ENCODE measurements around the gene GPR33. TPM values are rescaled to one million over a fixed set of nuclear protein-coding genes. Genes with fewer than 3 reads are reported as not detected.

GPR33 gene, protein sequence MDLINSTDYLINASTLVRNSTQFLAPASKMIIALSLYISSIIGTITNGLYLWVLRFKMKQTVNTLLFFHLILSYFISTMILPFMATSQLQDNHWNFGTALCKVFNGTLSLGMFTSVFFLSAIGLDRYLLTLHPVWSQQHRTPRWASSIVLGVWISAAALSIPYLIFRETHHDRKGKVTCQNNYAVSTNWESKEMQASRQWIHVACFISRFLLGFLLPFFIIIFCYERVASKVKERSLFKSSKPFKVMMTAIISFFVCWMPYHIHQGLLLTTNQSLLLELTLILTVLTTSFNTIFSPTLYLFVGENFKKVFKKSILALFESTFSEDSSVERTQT
- not detected for polyA plus RNA-seq

DNA sequence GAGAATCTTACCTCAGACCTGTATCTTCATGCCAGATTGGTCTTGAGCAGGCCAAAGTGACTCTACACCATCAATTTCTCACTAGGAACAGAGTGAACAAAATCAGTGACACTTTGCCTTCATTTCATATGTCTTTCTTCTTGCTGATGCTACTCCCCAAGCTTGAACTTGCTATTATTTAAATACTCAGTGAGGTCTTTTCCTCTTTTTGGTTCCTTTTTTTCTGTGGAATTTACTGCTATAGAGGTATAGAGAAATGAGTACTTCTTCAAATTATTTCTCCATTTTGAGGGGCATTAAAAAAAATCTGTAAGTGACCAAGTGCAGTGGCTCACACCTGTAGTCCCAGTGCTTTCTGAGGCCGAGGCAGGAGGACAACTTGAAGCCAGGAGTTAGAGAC, at the start of gene GPR33:
GPR33 (minus strand) TSS at position 154 of the 400 bp plus-strand sequence. CDS start 4,074 bp downstream, outside the sequence.
- H3K4me3 Mint-ChIP-seq: no peak within 1 kb of the TSS
- peaks cover 0 to 10% (median 9%) of the 10 kb centered on the region in 3 donors for H3K27me3 Mint-ChIP-seq (ENCODE audit: low read depth in 3 of 3)
- no peak within 1 kb of the TSS for H3K27ac Mint-ChIP-seq
- H3K36me3 Mint-ChIP-seq: no peaks in the 10 kb centered on the region
- peaks cover 0 to 2% (median 0%) of the 10 kb centered on the region in 6 donors for H3K9me3 Mint-ChIP-seq
- H3K4me1 Mint-ChIP-seq: no peaks in the 10 kb centered on the region
- DNase-seq: no peak

GRCh38 chr14:31536201-31536960, 48.5 kb upstream of the GPR33 start:
- DNase-seq: no peak
- Mint-ChIP-seq H3K36me3 (no peaks in the 10 kb centered on the region), H3K27ac (no peak overlapping the region), H3K4me3 (no peak overlapping the region), H3K9me3 (peaks cover 0 to 1% (median 0%) of the 10 kb centered on the region in 6 donors), H3K4me1 (no peaks in the 10 kb centered on the region), H3K27me3 (ENCODE audit: low read depth in 3 of 3) (peaks cover 2 to 16% (median 3%) of the 10 kb centered on the region in 3 donors)

DNA sequence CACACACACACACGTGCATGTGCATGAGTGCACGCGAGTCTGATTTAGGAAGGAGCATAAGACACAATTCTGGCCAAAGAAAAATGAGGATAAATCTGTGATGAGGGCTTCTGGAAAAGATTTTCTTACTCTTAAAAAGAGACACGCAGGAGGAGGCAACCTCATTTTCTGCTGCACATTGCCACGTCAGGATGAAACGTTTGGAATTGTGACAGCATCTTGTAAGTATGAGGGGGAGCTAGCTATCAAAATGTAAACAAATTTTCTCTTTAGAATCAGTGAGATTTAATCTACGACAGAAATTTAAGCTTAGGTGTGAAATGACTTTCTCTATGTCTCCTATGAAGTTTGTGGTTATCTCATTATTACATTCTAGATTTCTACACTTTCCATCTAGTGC, 42.3 kb upstream of the GPR33 start:
- Mint-ChIP-seq H3K4me1 (no peaks in the 10 kb centered on the region), H3K27me3 (ENCODE audit: low read depth in 3 of 3) (peaks cover 1 to 17% (median 2%) of the 10 kb centered on the region in 3 donors), H3K4me3 (no peak overlapping the region), H3K36me3 (no peaks in the 10 kb centered on the region), H3K9me3 (no peaks in the 10 kb centered on the region), H3K27ac (no peak overlapping the region)
- no peak for DNase-seq

DNA sequence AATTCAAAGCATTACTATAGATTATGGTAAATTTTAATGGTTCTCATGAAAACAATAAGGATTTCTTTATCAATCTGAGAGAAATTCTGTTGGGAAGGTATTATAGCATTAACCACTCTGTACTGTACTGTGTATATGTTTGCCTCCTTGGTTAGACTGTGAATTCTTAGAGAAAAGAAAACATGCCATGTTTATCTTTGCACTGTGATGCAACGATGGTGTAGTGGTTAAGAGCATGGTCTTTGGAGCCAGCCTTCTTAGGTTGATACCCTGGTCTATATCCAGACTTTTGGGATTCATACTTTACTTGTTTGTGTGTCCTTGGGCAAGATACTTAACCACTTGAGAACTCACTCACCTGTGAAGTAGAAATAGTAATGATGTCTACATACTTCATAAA, 41.2 kb upstream of the GPR33 start:
- Mint-ChIP-seq H3K27ac (no peak overlapping the region), H3K9me3 (no peaks in the 10 kb centered on the region), H3K36me3 (no peaks in the 10 kb centered on the region), H3K4me3 (no peak overlapping the region), H3K27me3 (ENCODE audit: low read depth in 3 of 3) (peaks cover 1 to 17% (median 4%) of the 10 kb centered on the region in 3 donors), H3K4me1 (no peaks in the 10 kb centered on the region)
- DNase-seq: no peak

- H3K36me3 Mint-ChIP-seq: no peaks in the 10 kb centered on the region
- H3K9me3 Mint-ChIP-seq: no peaks in the 10 kb centered on the region
- H3K4me1 Mint-ChIP-seq: no peaks in the 10 kb centered on the region
- no peak for DNase-seq
- H3K27me3 Mint-ChIP-seq (ENCODE audit: low read depth in 3 of 3): peaks cover 3 to 13% (median 4%) of the 10 kb centered on the region in 3 donors
- no peak overlapping the region for H3K27ac Mint-ChIP-seq
- no peak overlapping the region for H3K4me3 Mint-ChIP-seq
Measured at GRCh38 chr14:31527546-31527945, 39.7 kb upstream of the GPR33 start.

DNA sequence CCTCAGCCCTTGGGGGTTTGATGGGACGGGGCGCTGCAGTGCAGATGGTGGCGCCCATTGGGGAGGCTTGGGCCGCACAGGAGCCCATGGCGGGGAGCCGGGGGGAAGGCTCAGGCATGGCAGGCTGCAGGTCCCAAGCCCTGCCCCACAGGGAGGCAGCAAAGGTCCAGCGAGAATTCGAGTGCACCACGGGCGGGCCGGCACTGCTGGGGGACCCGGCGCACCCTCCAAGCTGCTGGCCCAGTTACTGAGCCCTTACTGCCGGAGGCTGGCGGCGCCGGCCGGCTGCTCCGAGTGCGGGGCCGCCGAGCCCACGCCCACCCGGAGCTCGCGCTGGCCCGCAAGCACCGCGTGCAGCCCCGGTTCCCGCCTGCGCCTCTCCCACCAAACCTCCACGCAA, 39.2 kb upstream of the GPR33 start:
- Mint-ChIP-seq H3K4me3 (no peak overlapping the region), H3K9me3 (no peaks in the 10 kb centered on the region), H3K36me3 (no peaks in the 10 kb centered on the region), H3K27me3 (ENCODE audit: low read depth in 3 of 3) (peaks cover 3 to 13% (median 4%) of the 10 kb centered on the region in 3 donors), H3K27ac (no peak overlapping the region), H3K4me1 (no peaks in the 10 kb centered on the region)
- DNase-seq: no peak

DNA sequence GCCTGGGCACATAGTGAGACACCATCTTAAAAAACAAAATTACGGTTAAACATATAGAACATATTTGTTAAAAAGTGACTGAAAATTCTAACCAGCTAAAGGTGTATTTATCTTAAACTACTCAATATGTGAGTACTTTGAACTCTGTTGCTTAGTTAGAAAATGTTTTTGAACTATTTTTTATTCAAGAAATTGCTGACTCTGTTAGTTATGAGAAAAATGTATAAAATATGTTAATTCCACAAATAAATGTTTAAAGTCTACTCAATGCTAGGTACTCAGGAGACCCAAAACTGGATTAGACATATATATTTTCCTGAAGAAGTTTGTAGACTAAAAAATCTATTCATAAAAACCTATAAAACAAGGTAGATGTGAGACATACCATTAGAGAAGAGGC, 23.0 kb upstream of the GPR33 start:
- no peak for DNase-seq
- H3K27me3 Mint-ChIP-seq (ENCODE audit: low read depth in 3 of 3): peaks cover 0 to 4% (median 1%) of the 10 kb centered on the region in 3 donors
- H3K4me1 Mint-ChIP-seq: no peaks in the 10 kb centered on the region
- H3K9me3 Mint-ChIP-seq: no peaks in the 10 kb centered on the region
- no peak overlapping the region for H3K27ac Mint-ChIP-seq
- H3K4me3 Mint-ChIP-seq: no peak overlapping the region
- H3K36me3 Mint-ChIP-seq: no peaks in the 10 kb centered on the region

DNA sequence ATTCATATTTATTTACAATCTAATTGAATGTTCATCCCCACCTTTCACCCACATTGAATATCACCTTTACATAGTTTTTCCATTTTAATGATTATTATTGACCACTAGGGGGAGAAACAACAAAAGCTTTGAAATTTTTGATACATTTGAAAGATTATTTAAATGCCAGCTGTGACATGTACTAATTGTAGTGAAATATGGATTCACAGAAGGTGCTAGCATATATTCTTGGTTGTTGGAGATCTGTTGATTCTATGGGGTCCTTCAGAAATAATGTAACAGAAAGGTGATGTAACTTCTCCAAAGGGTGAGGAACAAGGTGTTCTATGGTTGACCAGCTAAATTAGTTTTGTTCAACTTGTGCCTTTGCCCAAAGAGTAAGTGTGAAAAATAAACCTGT, 22.4 kb upstream of the GPR33 start:
- H3K4me3 Mint-ChIP-seq: no peak overlapping the region
- DNase-seq: peak in 2 of 3 donors; percentile 2 to 14
- H3K9me3 Mint-ChIP-seq: no peaks in the 10 kb centered on the region
- peaks cover 0 to 4% (median 1%) of the 10 kb centered on the region in 3 donors for H3K27me3 Mint-ChIP-seq (ENCODE audit: low read depth in 3 of 3)
- H3K27ac Mint-ChIP-seq: no peak overlapping the region
- no peaks in the 10 kb centered on the region for H3K36me3 Mint-ChIP-seq
- H3K4me1 Mint-ChIP-seq: no peaks in the 10 kb centered on the region

- no peaks in the 10 kb centered on the region for H3K9me3 Mint-ChIP-seq
- H3K36me3 Mint-ChIP-seq: no peaks in the 10 kb centered on the region
- H3K4me1 Mint-ChIP-seq: no peaks in the 10 kb centered on the region
- H3K27ac Mint-ChIP-seq: no peak overlapping the region
- no peak for DNase-seq
- H3K27me3 Mint-ChIP-seq (ENCODE audit: low read depth in 3 of 3): peaks cover 0 to 6% (median 1%) of the 10 kb centered on the region in 3 donors
- H3K4me3 Mint-ChIP-seq: no peak overlapping the region
Measured at GRCh38 chr14:31508135-31508534, 20.3 kb upstream of the GPR33 start.

GRCh38 chr14:31505411-31505810, 17.6 kb upstream of the GPR33 start:
- H3K4me3 Mint-ChIP-seq: no peak overlapping the region
- H3K36me3 Mint-ChIP-seq: no peaks in the 10 kb centered on the region
- no peak for DNase-seq
- no peaks in the 10 kb centered on the region for H3K4me1 Mint-ChIP-seq
- peaks cover 0 to 7% (median 2%) of the 10 kb centered on the region in 3 donors for H3K27me3 Mint-ChIP-seq (ENCODE audit: low read depth in 3 of 3)
- no peak overlapping the region for H3K27ac Mint-ChIP-seq
- H3K9me3 Mint-ChIP-seq: no peaks in the 10 kb centered on the region

DNA sequence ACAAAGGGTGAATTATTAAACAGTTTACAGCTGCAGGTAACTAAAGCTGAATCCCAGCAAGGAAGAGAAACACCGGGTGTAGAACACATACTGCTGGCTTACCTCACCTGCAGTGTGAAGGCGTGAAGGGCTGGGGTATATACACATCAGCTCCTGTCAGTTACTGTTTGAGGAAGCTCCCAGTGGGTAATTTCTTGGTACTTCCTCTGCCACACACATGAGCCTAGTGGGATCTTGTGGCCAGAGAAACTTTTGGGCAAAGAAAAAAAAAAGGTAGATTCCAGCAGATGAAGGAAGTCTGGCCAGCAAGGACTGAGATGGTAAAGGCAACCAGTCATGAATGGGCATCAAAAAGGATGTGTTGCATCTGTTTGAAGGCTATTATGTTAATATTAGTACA, 14.0 kb upstream of the GPR33 start:
- H3K4me3 Mint-ChIP-seq: no peak overlapping the region
- peaks cover 0 to 2% (median 0%) of the 10 kb centered on the region in 6 donors for H3K9me3 Mint-ChIP-seq
- H3K36me3 Mint-ChIP-seq: no peaks in the 10 kb centered on the region
- no peaks in the 10 kb centered on the region for H3K4me1 Mint-ChIP-seq
- no peak for DNase-seq
- peaks cover 2 to 24% (median 4%) of the 10 kb centered on the region in 3 donors for H3K27me3 Mint-ChIP-seq (ENCODE audit: low read depth in 3 of 3)
- H3K27ac Mint-ChIP-seq: no peak overlapping the region

- Mint-ChIP-seq H3K27me3 (ENCODE audit: low read depth in 3 of 3) (peaks cover 2 to 28% (median 4%) of the 10 kb centered on the region in 3 donors), H3K27ac (no peak overlapping the region), H3K36me3 (no peaks in the 10 kb centered on the region), H3K9me3 (peaks cover 0 to 5% (median 0%) of the 10 kb centered on the region in 6 donors), H3K4me1 (no peaks in the 10 kb centered on the region), H3K4me3 (no peak overlapping the region)
- DNase-seq: no peak
Measured at GRCh38 chr14:31492759-31493498, 5.1 kb upstream of the GPR33 start.

DNA sequence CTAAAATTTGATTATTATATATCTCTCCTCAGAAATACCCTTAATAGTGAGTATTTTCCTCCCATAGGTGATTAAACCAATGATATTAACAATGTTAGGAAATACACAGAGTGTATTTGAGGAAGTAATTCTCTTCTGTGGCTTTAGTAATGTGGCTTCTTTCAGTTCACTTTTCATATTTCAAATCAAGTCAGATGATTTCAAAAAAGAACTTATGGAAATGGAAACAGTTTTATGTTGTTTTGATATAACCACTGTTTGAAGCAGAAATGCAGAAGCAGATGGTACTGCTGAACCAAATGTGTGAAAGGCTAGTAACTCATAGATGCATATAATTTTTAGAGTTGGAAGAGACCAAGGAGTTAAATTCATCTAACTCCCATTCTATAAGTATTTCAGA, 1.9 kb upstream of the GPR33 start:
- H3K4me1 Mint-ChIP-seq: no peaks in the 10 kb centered on the region
- no peak overlapping the region for H3K4me3 Mint-ChIP-seq
- H3K27ac Mint-ChIP-seq: no peak overlapping the region
- H3K27me3 Mint-ChIP-seq (ENCODE audit: low read depth in 3 of 3): peaks cover 0 to 9% (median 6%) of the 10 kb centered on the region in 3 donors
- no peak for DNase-seq
- peaks cover 0 to 2% (median 0%) of the 10 kb centered on the region in 6 donors for H3K9me3 Mint-ChIP-seq
- H3K36me3 Mint-ChIP-seq: no peaks in the 10 kb centered on the region

GRCh38 chr14:31486764-31487163, 1.1 kb downstream of the GPR33 start:
- Mint-ChIP-seq H3K36me3 (no peaks in the 10 kb centered on the region), H3K9me3 (peaks cover 0 to 2% (median 0%) of the 10 kb centered on the region in 6 donors), H3K4me3 (no peak overlapping the region), H3K27me3 (ENCODE audit: low read depth in 3 of 3) (peaks cover 2 to 10% (median 9%) of the 10 kb centered on the region in 3 donors), H3K27ac (no peak overlapping the region), H3K4me1 (no peaks in the 10 kb centered on the region)
- DNase-seq: no peak

Measured in immature natural killer cell (primary cell).